NCI-H1694 (cell line): ENCODE data around the gene FGF9.

ENCODE experiments used
- DNase-seq: peaks from one replicate; lab custom pipeline; 2025; lab: John Stamatoyannopoulos, UW

FGF9 gene

DNA sequence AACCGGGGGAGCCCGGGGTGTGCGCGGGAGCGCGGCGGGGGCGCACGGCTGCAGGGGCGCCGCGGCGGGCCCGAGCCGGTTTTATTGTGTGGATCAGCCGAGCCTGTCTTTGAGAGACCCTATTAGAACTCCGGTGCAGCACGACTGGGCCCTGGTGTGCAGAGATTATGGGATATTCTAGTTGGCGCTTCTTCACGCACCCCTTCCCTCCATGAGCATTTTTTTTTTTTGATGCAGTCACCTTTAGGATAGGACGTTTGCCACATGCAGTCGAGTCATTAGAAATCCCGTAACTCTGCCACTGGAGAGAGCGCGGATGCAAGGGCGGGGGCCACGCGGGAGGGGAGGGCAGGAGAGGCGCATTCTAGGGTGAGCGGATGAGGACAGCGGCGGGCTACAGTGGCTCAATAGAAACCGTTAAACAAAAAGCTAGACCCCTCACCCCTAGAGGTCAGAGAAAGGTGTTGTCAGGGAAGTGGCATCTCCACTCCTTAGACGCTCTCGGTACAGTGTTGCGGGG, 3.7 kb downstream of the FGF9 start:
- no peak for DNase-seq

- no peak for DNase-seq
These were observed 4.5 kb downstream of the FGF9 start for GRCh38 chr13:21675095-21675991.

DNA sequence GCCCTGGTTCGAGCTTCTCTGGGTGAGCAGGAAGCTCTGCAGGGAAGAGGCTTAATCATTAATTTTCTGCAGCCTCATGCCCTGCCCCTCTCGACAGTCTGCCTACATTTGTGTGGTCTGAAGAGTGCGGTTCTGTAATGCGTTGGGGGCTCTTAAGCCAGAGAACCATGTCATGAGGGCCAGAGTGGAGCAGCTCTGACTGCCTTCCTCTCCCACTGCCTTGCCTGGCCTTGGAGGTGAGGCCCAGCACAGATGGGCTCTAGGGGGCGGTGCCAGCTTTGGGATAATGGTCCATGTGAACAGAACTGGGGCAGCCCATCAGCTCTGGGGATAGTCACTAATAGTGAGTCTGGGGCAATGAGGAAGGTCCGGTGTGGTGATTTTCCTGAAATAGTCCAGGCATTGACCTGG, 5.7 kb downstream of the FGF9 start:
- no peak for DNase-seq

DNA sequence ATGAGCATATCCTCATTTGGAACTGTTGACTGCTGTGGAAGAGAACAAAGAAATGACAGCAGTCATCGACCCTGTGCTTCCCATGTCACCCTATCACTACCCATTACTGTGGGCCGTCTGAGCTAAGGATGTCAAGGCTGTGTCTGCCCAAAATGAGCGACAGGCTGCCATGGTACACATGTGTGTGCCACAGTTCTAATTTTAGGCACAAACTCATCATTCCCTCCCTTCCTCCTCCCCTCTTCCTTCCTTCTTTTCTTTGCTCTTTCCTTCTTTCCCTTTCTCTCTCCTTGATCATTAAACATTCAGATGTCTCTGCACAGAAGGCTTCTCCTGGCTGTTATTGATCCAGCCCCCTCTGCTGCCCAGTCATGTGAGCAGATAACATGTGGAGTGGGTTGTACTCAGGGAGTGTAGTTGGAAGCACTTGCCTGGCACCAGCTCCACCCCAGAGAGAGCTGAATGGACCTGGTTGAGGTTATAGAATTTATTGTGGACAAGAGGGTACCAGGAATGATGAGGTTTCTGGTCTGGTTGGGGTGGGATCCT, 6.3 kb downstream of the FGF9 start:
- DNase-seq = no peak

- DNase-seq = no peak
These were observed 12.3 kb downstream of the FGF9 start for GRCh38 chr13:21683034-21683733.

- no peak for DNase-seq
These were observed 13.7 kb downstream of the FGF9 start for GRCh38 chr13:21684576-21684975.

DNA sequence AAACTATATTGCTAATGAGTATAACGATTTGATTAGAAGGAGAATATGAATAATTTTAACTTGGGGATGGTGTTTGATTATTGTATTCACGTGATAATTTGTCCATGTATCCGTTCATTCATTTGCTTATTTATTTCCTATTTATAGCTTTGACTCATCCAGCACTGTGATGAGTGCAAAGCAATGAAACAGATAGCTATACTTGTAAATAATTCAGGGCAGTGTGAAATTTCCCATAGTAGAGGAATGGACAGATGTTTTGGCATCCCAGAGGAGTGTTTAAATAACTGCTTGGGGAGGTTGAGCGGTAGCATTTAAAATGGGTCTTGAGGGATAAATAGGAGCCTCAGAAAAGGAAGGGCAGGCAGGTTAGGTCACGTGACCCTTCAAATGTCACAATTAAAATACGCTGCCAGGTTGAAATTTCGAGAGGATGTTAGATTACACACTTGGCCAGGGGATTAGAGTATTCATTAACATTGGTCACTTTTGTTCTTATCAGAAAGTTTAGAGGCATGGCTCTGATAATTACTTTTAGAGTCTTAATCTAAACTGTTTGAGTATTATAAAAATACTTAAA, 14.7 kb downstream of the FGF9 start:
- no peak for DNase-seq

GRCh38 chr13:21686751-21687391, 16.0 kb downstream of the FGF9 start:
- DNase-seq = no peak

DNA sequence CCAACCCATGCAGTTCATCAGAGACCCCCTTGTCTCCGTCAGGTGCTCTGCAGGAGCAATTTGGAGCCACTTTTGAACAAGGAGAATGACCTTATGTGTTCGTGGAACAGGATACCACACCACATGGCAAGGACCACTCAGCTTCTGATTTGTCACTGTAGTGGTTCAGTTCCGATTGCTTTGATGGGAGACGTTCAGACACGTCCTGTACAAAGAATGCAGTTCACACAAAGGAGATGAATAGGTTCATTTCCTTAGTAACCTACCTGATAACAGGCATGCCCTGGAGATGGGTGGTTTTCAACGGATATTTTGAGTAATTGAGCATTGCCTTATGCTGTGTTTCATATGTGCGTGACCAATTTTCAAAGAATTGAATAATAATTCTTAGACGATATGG, 17.2 kb downstream of the FGF9 start:
- no peak for DNase-seq

DNA sequence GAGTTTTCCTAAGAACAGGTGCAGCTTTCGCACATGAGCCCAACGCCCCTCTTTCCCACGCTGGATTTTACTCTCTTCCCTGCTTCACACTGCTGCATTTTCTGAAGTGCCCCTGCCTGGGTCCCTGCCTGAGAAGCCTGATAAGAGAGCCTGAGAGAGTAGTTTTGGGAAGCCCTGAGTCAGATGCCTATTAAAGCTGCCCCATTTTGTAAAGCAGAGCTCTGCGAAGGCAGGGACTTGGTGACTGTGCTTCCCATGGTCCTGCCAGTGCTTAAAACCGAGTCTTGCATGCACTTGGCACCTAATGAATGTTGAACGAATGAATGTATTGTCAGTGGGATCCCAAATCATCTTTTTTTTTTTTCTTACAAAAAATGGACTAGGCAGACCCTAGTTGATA, 18.2 kb downstream of the FGF9 start:
- no peak for DNase-seq

GRCh38 chr13:21690955-21691354, 20.1 kb downstream of the FGF9 start:
- DNase-seq = no peak

- DNase-seq = no peak
These were observed 20.6 kb downstream of the FGF9 start for GRCh38 chr13:21691500-21691899.

GRCh38 chr13:21691928-21692327, 21.1 kb downstream of the FGF9 start:
- no peak for DNase-seq

DNA sequence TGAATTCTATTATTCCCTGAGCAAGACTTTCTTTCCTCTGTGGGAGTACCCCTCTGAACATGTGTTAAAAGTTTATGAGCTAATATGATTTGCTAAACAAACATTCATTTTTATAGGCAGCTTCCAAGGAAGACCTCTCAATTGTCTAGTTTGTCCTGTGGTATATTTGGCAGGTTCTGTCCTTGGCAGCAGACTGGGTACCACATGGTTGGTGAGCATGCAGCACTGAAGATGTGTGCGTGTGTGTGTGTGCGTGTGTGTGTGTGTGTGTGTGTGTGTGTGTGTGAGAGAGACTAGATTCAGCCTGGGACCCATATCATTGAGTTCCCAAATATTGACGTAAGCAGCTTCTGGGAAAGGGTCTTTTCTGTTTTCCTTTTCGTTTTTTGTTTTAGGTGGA, 24.0 kb downstream of the FGF9 start:
- no peak for DNase-seq

GRCh38 chr13:21695546-21695945, 24.7 kb downstream of the FGF9 start:
- DNase-seq = no peak

GRCh38 chr13:21696865-21697448, 26.1 kb downstream of the FGF9 start:
- DNase-seq = no peak

DNA sequence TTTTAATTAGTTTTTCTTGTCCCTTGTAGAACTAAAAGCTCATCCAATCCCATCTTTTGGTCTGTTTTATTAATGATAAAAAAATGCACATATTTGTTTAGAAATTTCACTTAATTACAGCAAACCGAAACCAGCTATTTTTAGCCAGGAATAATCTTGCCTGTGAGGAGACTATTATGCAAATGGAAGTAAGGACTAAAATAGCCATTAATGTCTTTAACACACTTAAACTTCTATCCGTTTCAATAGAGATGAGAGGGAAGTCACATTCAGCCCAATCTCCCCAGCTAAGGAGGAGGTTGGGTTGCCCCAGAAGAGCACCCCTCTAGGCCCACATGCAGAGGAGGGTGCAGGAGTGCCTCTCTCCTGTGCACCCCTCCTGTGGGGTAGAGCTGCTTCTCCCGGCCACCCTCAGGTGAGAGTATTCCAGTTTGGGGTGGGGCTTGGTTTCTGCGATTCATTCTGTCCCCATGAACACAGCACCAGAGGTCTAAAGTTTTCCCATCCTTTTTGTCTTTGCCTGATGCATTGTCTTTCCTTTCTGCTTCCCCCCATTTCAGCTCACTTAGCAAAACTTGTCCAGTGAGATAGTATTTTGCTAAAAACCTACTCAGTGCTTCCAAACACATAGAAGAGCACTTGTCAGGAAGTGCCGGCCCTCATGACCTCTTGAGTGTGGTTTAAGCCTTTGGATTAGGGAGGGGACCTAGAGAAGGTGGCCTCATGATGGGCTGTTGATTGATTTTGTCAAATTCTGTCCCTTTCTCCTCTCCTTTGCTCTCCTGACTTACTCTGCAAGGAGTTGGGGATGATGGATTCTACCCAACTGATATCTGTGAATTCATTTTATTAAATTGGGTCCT, 28.2 kb downstream of the FGF9 start:
- no peak for DNase-seq

- DNase-seq = no peak
These were observed 30.6 kb downstream of the FGF9 start for GRCh38 chr13:21701460-21701859.

DNA sequence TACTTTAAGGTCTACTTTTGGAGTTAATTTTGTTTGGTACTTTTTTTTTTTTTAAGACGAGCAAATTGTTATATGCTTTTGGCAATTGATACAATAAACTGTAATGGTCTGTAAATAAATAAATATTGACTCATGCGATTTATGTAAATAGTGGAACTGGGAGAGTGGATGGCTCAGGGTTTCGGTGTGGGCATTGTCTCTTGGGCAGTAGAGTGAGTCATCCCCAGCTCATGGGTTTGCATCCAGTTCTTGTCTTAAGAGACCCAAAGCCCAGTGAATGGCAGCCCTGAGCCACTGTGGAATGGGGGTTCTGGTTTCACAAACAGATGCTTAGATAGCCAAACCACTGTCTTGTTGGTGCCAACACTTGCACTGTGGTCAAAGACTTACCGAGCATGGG, 33.0 kb downstream of the FGF9 start:
- DNase-seq = no peak

DNA sequence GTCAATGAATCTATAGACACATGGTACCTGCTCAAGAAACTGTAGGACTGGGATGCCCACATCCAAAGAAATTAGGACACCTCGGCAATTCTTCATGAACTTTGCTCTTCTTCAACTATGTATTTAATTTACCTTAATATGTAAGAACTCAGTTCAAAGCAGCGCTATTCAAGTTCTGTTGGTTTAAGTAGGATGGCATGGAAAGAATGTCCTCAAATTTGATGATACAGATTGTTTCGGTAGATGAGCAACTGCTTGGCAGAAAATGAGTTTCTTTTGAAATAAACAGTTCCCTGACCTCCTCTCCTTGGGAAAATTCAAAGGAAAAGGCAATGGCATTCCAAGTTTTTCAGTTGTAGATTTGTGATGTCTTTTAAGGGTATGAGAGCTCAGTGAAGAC, 36.7 kb downstream of the FGF9 start:
- DNase-seq = no peak

GRCh38 chr13:21709697-21710096, 38.8 kb downstream of the FGF9 start:
- DNase-seq = no peak
